Germinal center (tissue), 1 donor: ENCODE measurements around the gene LDLRAD3.

Source experiments
- DNase-seq: peaks from one replicate; pipeline ENCODE4 v3.0.0; 2012; ENCODE audit warnings: mixed read lengths, low spot score

LDLRAD3 gene

DNA sequence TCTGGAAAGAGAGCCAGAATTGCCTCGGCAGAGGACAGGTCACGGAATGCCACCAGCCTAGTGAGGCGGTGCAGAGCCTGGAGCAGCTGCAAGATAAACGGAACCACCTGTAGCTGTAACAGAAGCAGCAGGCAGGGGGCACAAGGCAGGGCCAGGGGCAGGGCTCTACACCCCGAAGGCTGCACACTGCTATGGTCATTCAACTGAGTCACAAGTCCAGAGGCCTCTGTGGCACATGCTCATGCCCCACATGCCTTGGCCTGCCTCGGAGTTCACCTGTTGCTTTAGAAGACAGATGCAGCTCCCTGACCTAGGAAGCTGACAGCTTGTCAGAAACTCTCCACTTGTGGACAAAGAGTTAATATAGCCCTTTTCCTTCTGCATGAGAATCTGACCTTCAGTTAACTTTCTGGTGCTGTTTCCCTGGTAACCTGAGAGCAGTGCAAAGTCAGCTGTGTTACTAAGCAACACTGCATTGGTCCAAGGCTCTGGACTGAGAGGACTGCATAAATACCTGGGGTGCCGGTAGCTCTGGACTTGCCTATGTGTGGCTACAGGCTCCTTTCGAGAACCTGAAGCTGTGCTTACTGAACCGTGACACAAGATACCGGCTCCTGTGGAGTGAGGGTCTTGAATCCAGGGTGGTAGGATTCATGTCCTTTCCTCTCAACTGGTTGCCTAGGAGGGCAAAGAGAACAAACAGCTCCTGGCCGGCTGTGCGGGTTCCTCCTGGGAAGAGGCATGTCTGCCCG is 334.8 kb downstream of the LDLRAD3 start:
- DNase-seq, result no peak

DNA sequence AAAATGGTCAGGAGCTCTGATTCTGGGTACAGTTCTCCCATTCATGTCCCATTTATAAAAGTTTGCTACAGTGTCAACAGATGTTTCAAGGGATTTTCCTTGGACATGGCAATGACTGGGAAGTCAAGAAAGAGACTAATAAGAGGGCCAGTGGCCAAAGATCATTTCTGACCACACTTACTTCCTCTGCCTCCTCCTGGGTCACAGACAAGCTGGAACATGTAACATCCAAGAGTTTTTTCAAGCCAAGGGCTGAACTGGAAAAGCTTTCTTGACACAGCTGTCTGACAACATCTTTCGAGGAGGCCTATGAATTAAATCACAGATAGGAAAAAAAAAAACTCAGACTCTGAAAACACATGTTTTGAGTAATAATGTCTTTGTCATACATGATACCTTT is 336.7 kb downstream of the LDLRAD3 start:
- DNase-seq, result no peak
